Epithelial cell of prostate (primary cell): Measurements from ENCODE around the gene RAP1A.
A peak's percentile ranks its signal among the peaks of the same experiment; 100 is the strongest.
"Not testable (repeated sequence)": the region's sequence is repeated elsewhere in the genome, so short reads cannot be mapped to it uniquely, and the experiment has no call there.

Experiments
- DNase-seq: peaks from one replicate; pipeline ENCODE4 v3.0.0-alpha.2; 2011; ENCODE audit warnings: low read depth, low spot score
- H3K27ac ChIP-seq: fragments of 450-650 bp; 2 replicates; pipeline ENCODE4 v1.5.1; 2017; ENCODE audit warnings: mild to moderate bottlenecking

The RAP1A gene

GRCh38 chr1:111656086-111657017 lies 36.8 kb downstream of the RAP1A start:
- no peak for DNase-seq
- no peak overlapping the region for H3K27ac ChIP-seq

GRCh38 chr1:111658622-111659021 lies 39.0 kb downstream of the RAP1A start:
- DNase-seq = no peak
- no peak overlapping the region for H3K27ac ChIP-seq

DNA sequence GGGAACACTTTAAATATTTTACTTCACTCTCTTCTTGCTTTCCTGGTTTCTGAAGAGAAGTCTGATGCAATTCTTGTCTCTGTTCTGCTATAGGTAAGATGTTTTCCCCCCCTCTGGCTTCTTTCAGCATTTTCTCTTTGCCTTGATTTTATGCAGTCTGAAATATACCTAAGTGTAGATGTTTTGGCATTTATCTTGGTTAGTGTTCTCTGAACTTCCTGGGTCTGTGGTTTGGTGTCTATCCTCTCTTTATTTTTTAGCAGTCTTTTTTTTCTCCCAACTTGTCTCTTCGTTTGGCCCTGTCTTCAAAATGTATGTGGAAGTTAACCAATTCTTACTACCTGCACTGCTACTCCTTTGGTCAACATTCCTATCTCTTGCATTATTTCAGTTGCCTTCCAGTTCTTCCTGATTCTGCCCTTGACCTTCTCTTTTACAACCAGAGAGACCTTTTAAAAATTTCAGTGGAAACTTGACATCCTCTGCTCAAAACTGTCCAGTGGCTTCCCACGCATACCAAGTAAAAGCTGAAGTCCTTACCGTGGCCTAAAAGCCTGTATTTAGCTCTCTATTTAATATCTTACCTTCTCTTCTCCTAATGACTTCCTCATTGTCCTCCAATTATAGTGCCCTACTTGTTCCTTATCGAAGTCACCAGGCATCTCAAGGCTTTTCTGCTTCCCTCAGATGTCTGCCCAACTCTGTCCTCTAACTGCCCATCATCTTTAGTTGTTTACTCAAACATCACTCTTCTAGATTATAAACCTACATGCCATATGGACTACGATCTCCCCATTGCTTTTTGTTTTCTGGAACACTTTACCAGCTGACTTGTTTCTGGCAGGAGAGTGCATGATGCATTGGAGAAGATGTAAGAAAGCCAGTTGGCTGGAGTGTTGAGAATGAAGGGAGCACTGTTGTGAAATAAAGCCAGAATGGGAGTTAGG lies 40.9 kb downstream of the RAP1A start:
- no peak for DNase-seq
- no peak overlapping the region for H3K27ac ChIP-seq

DNA sequence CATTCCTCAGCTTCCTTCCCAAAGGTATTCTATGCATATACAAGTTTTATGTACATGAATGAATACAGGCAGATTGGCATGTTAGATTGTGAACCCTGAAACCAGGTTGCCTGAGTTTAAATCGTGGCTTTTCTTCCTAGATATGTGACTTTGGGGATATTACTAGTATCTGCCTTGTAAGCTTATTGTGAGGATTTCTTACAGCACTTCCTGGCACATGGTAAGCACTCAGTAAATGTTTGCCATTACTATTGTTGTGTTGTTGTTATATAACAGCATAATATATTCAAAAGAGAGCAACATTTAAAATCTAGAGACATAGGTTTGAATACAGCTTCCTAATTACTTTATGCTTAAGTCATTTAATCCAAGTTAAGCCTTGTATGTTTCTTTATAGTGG lies 45.1 kb downstream of the RAP1A start:
- H3K27ac ChIP-seq = no peak overlapping the region

DNA sequence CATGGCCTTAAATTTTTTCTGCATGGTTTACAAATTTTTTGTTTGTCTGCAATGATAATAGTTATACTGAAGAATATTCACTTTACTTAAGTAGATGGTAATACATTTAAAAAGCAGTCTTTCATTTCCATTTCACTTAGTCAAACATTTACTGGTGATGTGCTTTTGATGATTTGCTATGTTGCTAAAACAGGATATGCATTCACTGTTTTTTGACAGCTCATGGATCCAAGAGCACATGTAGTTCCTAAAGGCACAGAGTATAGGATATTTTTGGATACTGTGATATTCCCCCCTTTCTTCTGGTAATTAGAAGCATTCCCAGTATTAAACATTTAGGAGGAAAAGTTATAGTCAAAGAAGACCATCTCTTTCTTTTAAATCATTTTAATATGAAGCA lies 45.9 kb downstream of the RAP1A start:
- no peak for DNase-seq
- H3K27ac ChIP-seq = no peak overlapping the region

More for the DNA sequence above, 45.1 kb downstream of the RAP1A start:
- DNase-seq = no peak

GRCh38 chr1:111666828-111667227 lies 47.2 kb downstream of the RAP1A start:
- DNase-seq = no peak
- no peak overlapping the region for H3K27ac ChIP-seq

DNA sequence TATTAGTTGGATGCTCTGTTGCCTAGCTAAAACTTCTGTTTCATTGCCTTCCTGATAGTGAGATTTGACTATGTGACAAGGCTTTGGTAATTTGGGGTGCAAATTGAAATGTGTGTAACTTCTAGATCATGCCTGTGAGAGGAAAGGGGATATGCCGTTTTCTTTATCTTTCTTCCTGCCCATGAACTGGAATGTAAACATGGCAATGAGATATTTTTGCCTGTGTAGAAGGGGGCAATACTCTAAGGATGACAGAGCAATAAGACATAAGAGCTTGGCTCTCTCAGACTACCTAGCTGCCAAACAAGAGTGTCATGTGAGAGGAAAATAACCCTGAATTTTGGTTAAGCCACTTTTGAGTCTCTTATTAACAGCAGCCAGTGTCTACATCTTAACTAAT lies 49.7 kb downstream of the RAP1A start:
- no peak for DNase-seq
- no peak overlapping the region for H3K27ac ChIP-seq

GRCh38 chr1:111671852-111672251 lies 52.3 kb downstream of the RAP1A start:
- DNase-seq = no peak
- no peak overlapping the region for H3K27ac ChIP-seq

DNA sequence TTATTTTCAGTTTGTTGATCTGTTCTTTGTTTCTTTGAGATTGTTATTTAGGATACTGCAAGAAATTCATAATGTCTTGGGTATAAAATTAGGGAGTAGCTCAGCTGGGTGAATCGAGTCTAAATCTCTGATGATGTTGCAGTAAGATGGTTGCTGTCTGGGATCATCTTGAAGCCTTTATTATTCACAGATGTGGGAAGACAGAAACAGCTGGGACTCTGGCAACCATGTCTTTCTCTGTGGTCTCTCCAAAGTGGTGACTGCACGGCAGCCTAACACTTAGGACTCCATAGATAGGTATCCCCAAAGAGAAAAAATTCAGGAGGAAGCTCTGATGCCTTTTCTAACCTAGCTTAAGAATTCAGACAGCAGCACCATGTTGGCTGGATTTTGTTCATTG lies 52.7 kb downstream of the RAP1A start:
- no peak for DNase-seq
- no peak overlapping the region for H3K27ac ChIP-seq

DNA sequence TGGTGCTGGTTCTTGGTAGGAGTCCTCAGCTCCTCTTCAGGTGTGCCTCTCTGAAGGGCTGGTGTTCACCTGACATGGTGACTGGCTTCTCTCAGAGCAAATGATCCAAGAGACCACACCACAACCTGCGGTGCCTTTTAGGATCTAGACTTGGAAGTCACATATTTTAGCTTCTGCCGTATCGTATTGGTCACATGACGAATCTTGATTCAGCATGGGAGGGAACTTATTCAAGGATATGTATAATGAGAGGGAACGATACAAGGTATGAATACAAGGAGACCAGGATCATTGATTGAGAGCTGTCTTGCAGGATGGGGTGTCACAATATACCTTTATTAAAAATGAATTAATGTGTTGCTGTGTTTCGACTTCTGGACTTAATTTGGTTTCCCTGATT lies 58.0 kb downstream of the RAP1A start:
- no peak for DNase-seq
- H3K27ac ChIP-seq = no peak overlapping the region

GRCh38 chr1:111679541-111679940 lies 60.0 kb downstream of the RAP1A start:
- no peak for DNase-seq
- no peak overlapping the region for H3K27ac ChIP-seq

DNA sequence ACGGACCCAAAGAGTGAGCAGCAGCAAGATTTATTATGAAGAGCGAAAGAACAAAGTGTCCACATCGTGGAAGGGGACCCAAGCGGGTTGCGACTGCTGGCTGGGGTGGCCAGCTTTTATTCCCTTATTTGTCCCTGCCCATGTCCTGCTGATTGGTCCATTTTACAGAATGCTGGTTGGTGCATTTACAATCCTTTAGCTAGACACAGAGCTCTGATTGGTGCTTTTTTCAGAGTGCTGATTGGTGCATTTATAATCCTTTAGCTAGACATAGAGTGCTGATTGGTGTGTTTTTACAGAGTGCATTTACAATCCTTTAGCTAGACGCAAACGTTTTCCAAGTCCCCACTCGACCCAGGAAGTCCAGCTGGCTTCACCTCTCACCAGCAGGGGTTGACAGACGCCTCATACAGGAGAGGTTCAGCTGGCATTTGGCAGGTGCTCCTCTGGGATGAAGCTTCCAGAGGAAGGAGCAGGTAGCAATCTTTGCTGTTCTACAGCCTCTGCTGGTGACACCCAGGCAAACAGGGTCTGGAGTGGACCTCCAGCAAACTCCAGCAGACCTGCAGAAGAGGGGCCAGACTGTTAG lies 60.7 kb downstream of the RAP1A start:
- not testable (repeated sequence) for DNase-seq, H3K27ac ChIP-seq

GRCh38 chr1:111685293-111686153 lies 65.9 kb downstream of the RAP1A start:
- DNase-seq, H3K27ac ChIP-seq: not testable (repeated sequence)

DNA sequence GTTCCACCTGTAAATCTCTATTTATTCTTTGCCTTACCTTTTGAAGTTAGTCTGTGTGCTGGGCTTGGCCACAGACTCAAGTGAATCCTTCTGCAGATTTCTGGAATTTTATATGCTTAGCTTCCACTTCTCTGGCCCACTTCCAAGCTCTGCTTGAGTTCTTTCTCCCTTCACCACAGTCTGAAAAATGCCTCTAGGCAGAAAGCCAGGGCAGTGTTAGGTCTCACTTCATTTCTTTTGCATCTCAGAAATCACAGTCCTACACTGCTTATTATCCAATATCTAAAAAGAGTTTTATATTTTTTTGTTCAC lies 70.7 kb downstream of the RAP1A start:
- no peak for DNase-seq
- no peak overlapping the region for H3K27ac ChIP-seq

DNA sequence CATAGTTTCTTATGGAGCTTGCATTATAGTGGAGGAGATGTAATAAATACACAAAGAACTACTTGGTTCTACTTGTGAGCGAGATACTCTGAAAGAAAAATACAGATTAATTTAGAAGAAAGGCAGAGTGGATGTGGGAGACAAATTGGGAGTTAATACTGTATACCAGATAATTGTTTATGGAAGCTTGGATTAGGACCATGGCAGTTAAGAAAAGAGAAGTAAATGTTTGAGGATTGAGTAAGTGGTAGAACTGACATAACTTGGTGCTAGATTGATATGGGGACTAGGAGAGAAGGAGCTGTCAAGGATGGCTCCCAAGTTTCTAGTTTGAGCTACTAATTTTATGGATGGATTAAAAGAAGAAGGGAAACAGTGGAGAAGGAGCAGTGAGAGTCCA lies 72.3 kb downstream of the RAP1A start:
- no peak overlapping the region for H3K27ac ChIP-seq

DNA sequence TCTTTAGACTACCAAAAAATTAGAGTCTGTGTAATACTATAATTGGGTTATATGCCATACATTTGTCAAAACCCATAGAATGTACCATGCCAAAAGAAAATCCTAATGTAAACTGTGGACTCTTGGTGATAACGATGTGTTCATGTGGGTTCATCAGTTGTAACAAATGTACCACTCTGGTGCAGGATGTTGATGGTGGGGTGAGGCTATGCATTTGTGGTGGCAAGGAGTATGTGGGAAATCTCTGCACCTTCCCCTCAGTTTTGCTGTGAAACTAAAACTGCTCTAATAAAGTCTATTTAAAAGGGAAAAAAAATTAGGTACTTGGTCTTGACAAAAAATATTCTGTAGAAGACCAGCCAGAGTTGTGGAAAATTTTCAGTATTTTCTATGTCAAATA lies 76.2 kb downstream of the RAP1A start:
- no peak for DNase-seq
- H3K27ac ChIP-seq = no peak overlapping the region

More for the DNA sequence above, 72.3 kb downstream of the RAP1A start:
- DNase-seq = no peak

DNA sequence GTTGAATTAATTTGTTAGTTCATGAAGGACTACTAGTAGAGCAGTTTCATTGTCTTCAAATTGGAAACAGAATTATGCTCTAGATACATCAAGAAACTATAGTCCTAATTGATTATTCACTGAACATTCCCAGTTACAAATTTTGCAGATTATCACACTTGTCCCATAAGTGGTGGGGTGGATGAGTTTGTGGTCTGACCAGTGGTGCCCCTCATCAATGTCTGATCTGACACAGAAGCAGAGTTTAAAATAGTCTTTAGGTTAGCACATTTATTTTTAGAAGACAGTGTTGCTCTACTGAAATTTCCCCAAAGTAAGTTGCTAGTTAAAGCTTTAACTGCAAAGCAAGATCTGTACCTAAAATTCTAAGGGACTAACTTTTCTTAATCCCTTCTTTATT lies 76.7 kb downstream of the RAP1A start:
- H3K27ac ChIP-seq = no peak overlapping the region
- DNase-seq = no peak

GRCh38 chr1:111699268-111699667 lies 79.7 kb downstream of the RAP1A start:
- no peak overlapping the region for H3K27ac ChIP-seq
- no peak for DNase-seq

DNA sequence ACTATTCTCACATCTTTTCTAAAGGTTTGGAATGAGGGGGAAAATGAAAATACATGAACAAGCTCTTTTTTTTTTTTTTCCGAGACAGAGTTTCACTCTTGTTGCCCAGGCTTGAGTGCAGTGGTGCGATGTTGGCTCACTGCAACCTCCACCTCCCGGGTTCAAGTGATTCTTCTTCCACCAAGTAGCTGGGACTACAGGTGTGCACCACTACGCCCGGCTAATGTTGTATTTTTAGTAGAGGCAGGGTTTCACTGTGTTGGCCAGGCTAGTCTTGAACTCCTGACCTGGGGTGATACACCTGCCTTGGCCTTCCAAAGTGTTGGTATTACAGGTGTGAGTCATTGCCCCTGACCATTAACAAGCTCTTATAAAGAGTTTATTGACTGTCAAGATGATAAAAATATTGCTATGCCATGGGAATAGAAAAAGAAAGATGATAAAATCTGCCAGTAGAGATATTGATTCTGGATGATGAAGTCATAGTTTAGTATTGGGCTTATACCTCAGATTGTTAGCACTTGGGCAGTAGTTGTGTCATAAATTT lies 83.0 kb downstream of the RAP1A start:
- H3K27ac ChIP-seq = no peak overlapping the region
- no peak for DNase-seq

DNA sequence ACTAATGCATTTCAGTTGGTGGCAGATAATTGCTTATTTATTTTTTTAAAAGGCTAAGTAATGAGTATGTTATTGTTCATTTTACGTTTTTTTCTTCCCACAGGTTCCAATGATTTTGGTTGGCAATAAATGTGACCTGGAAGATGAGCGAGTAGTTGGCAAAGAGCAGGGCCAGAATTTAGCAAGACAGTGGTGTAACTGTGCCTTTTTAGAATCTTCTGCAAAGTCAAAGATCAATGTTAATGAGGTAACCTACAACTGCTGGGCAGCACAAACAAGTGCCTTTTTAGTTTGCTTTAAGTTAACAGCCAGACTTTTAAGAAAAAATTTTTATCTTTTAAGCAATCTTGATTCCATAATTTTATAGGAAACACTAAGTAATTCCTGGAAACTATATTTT lies 84.7 kb downstream of the RAP1A start:
- peak overlapping the region; percentile 52 for H3K27ac ChIP-seq
- DNase-seq = no peak
